OCI-LY3 (cell line): Measurements from ENCODE around the gene PADI2.

Source experiments
- CTCF ChIP-seq: fragments of 200-600, 300-600 bp; sonication (generic); IDR thresholded peaks from 2 replicates; pipeline ENCODE4 v1.5.1; 2014; ENCODE audit warnings: antibody characterized with exemption, low read length, low read depth
- EZH2phosphoT487 ChIP-seq: fragments of 200-600 bp; shearing (Covaris generic); IDR thresholded peaks from 2 replicates; pipeline ENCODE4 v1.6.1; 2018; ENCODE audit warnings: antibody characterized with exemption, mixed run types, low read depth

- no peak for TF ChIP-seq CTCF
- TF ChIP-seq EZH2phosphoT487, result no peak
These were observed 89.0 kb downstream of the PADI2 start for GRCh38 chr1:17030206-17030605.
